Colon (tissue), 2 donors: ENCODE results near the gene SPTB.

Source experiments
- FAIRE-seq: peaks from 2 replicates; lab custom pipeline; 2012; peaks lifted over from hg19 to GRCh38; lab: Jason Lieb, UNC
- donor health status: control.
- donor health status: control.

SPTB gene

DNA sequence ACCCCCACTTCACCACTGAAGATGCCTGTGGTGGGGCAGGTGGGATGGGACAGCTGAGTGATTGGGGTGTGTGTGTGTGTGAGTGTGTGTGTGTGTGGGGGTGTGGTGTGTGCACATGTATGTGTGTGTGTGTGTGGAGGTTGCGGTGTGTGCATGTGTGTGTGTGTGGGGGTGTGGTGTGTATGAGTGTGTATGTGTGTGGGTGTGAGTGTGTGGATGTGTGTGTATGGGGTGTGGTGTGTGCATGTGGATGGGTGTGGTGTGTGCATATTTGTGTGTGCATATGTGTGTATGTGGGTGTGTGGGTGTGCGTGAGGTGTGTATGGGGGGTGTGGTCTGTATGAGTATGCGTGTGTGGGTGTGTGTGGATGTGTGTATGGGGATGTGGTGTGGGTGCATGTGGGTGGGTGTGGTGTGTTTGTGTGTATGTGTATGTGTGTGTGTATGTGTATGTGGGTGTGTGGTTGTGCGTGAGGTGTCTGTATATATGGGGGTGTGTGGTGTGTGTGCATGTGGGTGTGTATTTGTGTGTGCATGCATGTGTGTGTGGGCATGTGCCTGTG, 113.9 kb downstream of the SPTB start:
- FAIRE-seq, result no peak

DNA sequence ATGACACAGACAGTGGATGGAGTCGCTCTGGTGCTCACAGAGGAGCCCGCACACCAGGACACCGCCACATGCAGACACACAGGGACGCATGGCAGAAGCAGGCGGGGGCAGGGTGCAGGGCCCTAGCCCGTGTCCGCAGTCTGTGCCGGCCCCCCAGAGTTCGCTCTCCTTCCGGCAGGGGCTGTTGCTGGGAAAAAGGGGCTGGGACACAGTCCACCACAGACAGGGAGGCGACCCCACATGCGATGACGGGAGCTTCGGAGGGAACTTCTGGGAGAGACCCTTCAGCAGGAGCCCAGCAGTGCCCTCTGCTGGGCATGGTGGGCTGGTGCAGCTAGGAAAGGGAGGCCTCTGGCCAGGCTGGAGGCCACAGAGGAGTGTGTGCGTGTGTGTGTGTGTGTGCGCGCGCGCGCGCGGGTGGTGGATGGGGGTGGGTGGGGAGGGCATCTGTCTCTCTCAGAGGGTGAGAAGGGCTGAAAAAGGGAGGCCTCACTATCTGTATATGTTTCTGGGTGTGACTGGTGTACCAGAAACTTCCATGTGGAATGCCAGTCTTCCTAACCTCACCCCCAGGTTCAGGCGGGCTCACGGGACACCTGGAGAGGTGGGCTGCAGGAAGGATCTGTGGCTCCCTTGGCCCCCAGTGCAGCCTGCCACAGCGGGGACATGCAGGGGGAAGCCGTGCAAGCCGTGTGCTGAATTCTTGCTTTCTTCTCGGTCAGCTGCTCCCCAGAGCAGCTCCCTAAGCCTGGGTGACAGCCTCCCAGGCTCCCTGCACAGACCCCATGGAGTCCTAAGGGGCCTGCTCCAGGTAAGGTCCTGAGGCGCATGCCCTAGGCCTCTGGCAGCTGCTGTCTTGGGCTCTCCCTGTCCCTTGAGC, 114.8 kb downstream of the SPTB start:
- FAIRE-seq, result no peak

GRCh38 chr14:64763801-64764621, 115.7 kb downstream of the SPTB start:
- no peak for FAIRE-seq

DNA sequence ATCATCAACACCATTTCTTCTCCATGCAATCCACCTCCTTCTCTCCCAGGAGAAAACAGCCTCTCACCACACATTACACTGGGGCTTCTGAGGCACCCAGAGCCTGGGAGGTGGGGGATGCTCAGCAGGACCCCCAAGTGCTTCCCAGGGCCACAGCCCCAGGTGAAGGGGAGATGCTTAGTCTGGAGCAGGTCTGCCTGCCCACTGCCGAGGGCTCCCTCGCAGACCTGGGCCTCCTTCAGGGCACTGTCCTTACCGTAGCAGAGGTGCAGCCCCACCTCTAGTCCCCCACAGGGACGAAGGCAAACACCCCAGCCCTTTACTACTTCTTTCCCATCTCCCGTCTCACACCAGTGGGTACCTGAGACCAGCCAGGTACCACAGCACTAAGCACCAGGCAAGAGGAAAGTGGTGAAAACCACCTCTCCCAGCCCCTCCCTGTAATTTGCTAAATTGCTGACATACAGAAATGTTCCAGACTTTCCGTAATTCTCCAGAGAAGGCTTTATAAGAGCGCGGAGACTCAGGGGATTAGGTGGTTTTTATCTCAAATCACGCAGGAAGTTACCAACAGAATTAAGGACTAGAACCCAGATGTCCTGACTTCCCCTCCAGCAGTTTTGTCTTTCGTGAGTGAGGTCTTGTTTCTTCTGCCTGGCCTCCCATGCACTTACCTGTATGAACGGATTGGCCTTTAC, 116.5 kb downstream of the SPTB start:
- FAIRE-seq, result no peak

GRCh38 chr14:64762044-64763034, 117.4 kb downstream of the SPTB start:
- no peak for FAIRE-seq

- FAIRE-seq, result no peak
Observed at GRCh38 chr14:64761441-64762043, 118.2 kb downstream of the SPTB start.

DNA sequence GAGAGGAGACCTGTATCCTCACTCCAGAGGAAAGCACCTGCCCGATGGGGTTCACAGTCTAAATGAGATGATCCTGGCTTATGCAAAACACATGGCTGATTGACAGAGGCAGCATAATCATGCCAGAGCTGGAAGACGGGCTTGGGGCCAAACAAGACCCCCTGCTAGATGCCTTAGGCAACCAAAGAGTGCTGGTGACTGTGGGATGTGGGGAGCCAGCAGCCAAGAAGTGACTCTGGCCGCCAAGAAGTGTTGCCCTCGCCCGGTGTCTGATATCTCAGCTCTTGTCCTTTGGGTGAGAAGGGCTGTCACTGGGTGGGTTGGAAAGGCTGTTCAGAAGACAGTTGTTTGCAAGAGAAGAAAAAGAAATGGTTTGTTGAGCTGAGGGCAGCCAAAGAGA, 118.8 kb downstream of the SPTB start:
- FAIRE-seq, result no peak

DNA sequence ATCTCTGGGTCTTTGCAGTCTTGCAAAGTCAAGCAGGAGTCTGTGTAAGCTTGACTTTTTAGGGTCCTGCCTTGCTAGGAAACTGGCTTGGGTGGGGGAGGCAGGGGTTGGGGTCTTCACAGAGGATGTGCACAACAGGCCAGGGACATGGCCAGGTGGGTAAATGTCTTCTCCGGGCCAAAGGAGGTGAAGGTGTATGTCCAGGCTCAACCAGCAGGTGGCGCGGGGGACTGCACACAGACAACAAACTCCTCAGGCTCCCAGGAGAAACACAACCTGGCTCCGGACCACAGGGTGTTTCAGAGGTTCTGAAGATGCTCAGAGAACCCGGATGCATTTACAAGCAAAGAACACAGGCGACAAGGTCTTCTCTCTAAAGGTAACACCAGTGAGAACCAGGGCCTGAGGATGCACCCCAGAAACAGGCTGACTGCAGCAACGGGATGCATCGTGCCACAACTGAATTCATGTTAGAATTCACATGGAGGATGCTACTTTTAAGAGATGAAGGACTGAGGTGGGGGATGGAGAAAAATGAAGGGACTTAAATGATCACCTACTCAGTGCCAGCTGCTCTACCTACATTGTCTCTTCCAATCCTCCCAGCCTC, 119.5 kb downstream of the SPTB start:
- FAIRE-seq, result no peak

- no peak for FAIRE-seq
Observed at GRCh38 chr14:64759555-64759938, 120.2 kb downstream of the SPTB start.

GRCh38 chr14:64758691-64759554, 120.8 kb downstream of the SPTB start:
- FAIRE-seq, result no peak

DNA sequence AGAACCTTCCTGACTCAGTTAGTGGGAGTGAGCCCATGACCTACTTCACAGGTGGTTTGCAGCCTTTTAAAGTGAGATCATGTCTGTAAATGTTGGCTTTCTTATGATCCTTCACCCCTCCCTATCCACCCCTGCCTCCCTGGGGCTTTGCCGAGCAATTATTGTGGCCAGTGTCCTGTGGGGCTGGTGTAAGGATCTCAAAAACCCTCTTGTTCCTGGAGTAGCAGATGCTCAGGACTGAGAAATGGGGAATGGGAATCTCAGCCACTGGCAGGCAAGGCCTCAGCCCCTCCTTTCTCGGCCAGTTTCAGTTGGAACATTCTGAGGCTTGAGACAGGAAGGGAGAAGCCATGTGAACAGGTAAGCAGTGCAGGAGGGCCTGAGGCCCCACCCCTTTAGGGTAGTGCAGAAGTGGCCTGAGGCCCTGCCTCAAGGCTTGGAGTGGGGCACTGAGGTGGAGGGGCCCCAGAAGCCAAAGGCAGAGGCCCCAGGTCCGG, 121.6 kb downstream of the SPTB start:
- FAIRE-seq, result no peak

GRCh38 chr14:64757601-64758000, 122.1 kb downstream of the SPTB start:
- FAIRE-seq, result no peak

GRCh38 chr14:64756712-64757111, 123.0 kb downstream of the SPTB start:
- FAIRE-seq, result no peak

DNA sequence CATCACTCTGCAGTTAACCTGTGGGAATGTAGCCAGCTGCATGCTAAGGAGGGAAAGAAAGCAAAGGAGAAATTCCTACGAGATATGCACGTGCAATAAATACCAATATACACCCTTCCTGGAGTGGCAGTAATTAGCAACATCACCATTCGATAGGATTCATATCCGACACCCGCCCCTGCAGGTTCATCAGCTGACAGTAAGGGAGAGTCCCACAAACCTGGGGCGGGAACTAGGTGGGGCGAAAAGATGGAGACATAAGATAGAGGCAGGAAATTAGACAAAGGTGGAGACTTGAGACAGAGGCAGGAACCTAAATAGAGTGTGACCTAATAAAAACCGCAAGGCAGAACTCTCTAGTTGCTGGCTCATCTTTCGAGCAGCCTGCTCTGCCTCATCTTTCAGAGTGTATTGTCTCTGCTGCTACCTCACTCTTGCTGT, 123.9 kb downstream of the SPTB start:
- peak; percentile 14 for FAIRE-seq

GRCh38 chr14:64754685-64755084, 125.0 kb downstream of the SPTB start:
- FAIRE-seq, result no peak

- no peak for FAIRE-seq
Observed at GRCh38 chr14:64753999-64754398, 125.7 kb downstream of the SPTB start.

DNA sequence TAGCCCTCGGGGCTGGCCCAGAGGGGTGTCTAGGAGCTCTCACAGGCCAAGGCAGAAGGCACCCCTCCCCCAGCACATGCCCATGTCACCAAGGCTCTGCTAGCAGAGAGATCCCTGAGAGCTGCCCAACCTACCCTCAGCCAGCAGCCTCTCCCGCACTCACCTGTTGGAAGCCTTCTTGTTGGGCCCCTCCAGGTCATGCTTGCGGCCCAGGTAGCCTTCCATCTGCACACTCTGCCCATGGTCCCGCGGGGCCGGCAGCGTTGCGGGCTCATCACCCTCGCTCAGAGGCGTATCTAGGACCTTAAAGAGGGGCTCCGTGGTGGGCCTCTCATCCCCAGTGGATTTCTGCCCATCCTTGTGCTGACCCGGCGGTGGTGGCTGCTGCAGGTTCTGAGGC, 126.3 kb downstream of the SPTB start:
- no peak for FAIRE-seq

DNA sequence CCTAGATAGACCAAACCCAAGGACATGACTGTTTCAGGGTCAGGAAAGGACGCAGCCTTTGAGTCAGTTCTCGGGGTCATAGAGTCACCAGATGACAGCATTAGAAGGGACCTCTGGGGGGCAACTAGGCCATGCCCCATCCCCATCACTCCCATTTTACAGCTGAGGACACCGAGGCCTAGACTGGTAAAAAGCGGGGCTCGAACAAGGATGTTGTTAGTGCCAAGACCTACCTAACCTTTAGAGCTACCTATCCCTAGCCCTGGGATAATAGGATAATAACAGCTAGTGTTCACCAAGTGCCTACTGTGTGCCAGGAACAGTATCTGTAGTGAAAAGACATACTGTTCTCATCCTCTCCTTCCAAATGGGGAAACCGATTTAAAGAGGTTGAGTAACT, 126.8 kb downstream of the SPTB start:
- FAIRE-seq, result no peak
